Activated T-cell treated with anti-CD3 and anti-CD28 coated beads, Interleukin-2, amount 50 U/mL, for 72 hours (primary cell): Measurements from ENCODE around the gene ZDHHC14. TPM values are rescaled to one million over a fixed set of nuclear protein-coding genes. Genes with fewer than 3 reads are reported as not detected.

ENCODE experiments used
- ATAC-seq, 2 donors: fragments of 150-1000 bp; cut with Tn5 transposase; replicated peaks in 1 of 2; 2 replicates each; pipeline ENCODE4 v1.10.0; 2021; ENCODE audit warnings: moderate library complexity in 2 of 2, mild to moderate bottlenecking in 1 of 2
- DNase-seq, 2 donors: peaks; one replicate each; pipeline ENCODE4 v3.0.0; 2021 to 2022; ENCODE audit warnings: mixed read lengths in 1 of 2
- H3K27ac Mint-ChIP-seq: one replicate; pipeline ENCODE4 v1.8.0; 2022; ENCODE audit warnings: mild to moderate bottlenecking, moderate library complexity, mixed read lengths
- H3K27me3 Mint-ChIP-seq: one replicate; pipeline ENCODE4 v1.8.0; 2022; ENCODE audit warnings: low read depth, mixed read lengths
- H3K36me3 Mint-ChIP-seq, 2 donors: one replicate each; pipeline ENCODE4 v1.8.0; 2022; ENCODE audit warnings: mixed read lengths in 2 of 2, mild to moderate bottlenecking in 1 of 2; ENCODE audit not compliant: insufficient read depth in 2 of 2
- H3K4me1 Mint-ChIP-seq: one replicate; pipeline ENCODE4 v1.8.0; 2022; ENCODE audit warnings: low read depth, mixed read lengths
- H3K4me3 Mint-ChIP-seq, 2 donors: one replicate each; pipeline ENCODE4 v1.8.0; 2022; ENCODE audit warnings: mild to moderate bottlenecking in 2 of 2, mixed read lengths in 2 of 2, moderate library complexity in 2 of 2
- H3K9me3 Mint-ChIP-seq, 2 donors: one replicate each; pipeline ENCODE4 v1.8.0; 2022; ENCODE audit warnings: mixed read lengths in 2 of 2
- total RNA-seq, 2 donors: library from RNA; stranded (reverse); gene quantifications; one replicate each; pipeline ENCODE4 v1.2.3, GENCODE V29; 2022

ZDHHC14 gene
- total RNA-seq, 2 donors from 2014 or later: 10.3 to 15.4 TPM

GRCh38 chr6:157625111-157625510 is 244.1 kb downstream of the ZDHHC14 start:
- no peak overlapping the region for H3K27ac Mint-ChIP-seq
- DNase-seq (no peak), ATAC-seq (no peak)
- H3K4me1 Mint-ChIP-seq: no peaks in the 10 kb centered on the region
- no peaks in the 10 kb centered on the region for H3K27me3 Mint-ChIP-seq
- H3K9me3 Mint-ChIP-seq: peaks cover 6 to 7% of the 10 kb centered on the region in 2 donors
- no peak overlapping the region for H3K4me3 Mint-ChIP-seq
- peaks cover 2 to 4% of the 10 kb centered on the region in 2 donors for H3K36me3 Mint-ChIP-seq

GRCh38 chr6:157625764-157626163 is 244.8 kb downstream of the ZDHHC14 start:
- DNase-seq (no peak), ATAC-seq (no peak)
- no peaks in the 10 kb centered on the region for H3K4me1 Mint-ChIP-seq
- peaks cover 2 to 4% of the 10 kb centered on the region in 2 donors for H3K36me3 Mint-ChIP-seq
- H3K27ac Mint-ChIP-seq: no peak overlapping the region
- no peaks in the 10 kb centered on the region for H3K27me3 Mint-ChIP-seq
- H3K4me3 Mint-ChIP-seq: no peak overlapping the region
- peaks cover 6 to 7% of the 10 kb centered on the region in 2 donors for H3K9me3 Mint-ChIP-seq

GRCh38 chr6:157627195-157627966 is 246.4 kb downstream of the ZDHHC14 start:
- H3K4me1 Mint-ChIP-seq: no peaks in the 10 kb centered on the region
- no peaks in the 10 kb centered on the region for H3K27me3 Mint-ChIP-seq
- H3K27ac Mint-ChIP-seq: no peak overlapping the region
- ATAC-seq (no peak), DNase-seq (no peak)
- no peak overlapping the region for H3K4me3 Mint-ChIP-seq
- H3K36me3 Mint-ChIP-seq: peaks cover 2 to 4% of the 10 kb centered on the region in 2 donors
- peaks cover 6 to 7% of the 10 kb centered on the region in 2 donors for H3K9me3 Mint-ChIP-seq

- Mint-ChIP-seq H3K27me3 (no peaks in the 10 kb centered on the region), H3K9me3 (no peaks in the 10 kb centered on the region), H3K36me3 (no peaks in the 10 kb centered on the region), H3K4me3 (no peak overlapping the region), H3K27ac (no peak overlapping the region), H3K4me1 (no peaks in the 10 kb centered on the region)
- DNase-seq: no peak
- ATAC-seq: no peak
These were observed 247.5 kb downstream of the ZDHHC14 start for GRCh38 chr6:157628463-157628862.

GRCh38 chr6:157629220-157629619 is 248.2 kb downstream of the ZDHHC14 start:
- DNase-seq (no peak), ATAC-seq (no peak)
- Mint-ChIP-seq H3K4me3 (no peak overlapping the region), H3K27me3 (no peaks in the 10 kb centered on the region), H3K9me3 (no peaks in the 10 kb centered on the region), H3K36me3 (no peaks in the 10 kb centered on the region), H3K27ac (no peak overlapping the region), H3K4me1 (no peaks in the 10 kb centered on the region)

- no peaks in the 10 kb centered on the region for H3K4me1 Mint-ChIP-seq
- H3K4me3 Mint-ChIP-seq: no peak overlapping the region
- H3K27ac Mint-ChIP-seq: no peak overlapping the region
These were observed 249.6 kb downstream of the ZDHHC14 start for GRCh38 chr6:157630463-157631080.

GRCh38 chr6:157631412-157631811 is 250.4 kb downstream of the ZDHHC14 start:
- ATAC-seq (no peak), DNase-seq (no peak)
- Mint-ChIP-seq H3K4me1 (no peaks in the 10 kb centered on the region), H3K36me3 (no peaks in the 10 kb centered on the region), H3K27me3 (no peaks in the 10 kb centered on the region), H3K27ac (no peak overlapping the region), H3K4me3 (no peak overlapping the region), H3K9me3 (no peaks in the 10 kb centered on the region)

More at GRCh38 chr6:157630463-157631080, 249.6 kb downstream of the ZDHHC14 start:
- DNase-seq (no peak), ATAC-seq (no peak)
- no peaks in the 10 kb centered on the region for H3K27me3 Mint-ChIP-seq
- no peaks in the 10 kb centered on the region for H3K36me3 Mint-ChIP-seq
- H3K9me3 Mint-ChIP-seq: no peaks in the 10 kb centered on the region

GRCh38 chr6:157631838-157632614 is 251.0 kb downstream of the ZDHHC14 start:
- Mint-ChIP-seq H3K27ac (no peak overlapping the region), H3K4me3 (no peak overlapping the region), H3K4me1 (no peaks in the 10 kb centered on the region), H3K9me3 (no peaks in the 10 kb centered on the region), H3K27me3 (no peaks in the 10 kb centered on the region), H3K36me3 (no peaks in the 10 kb centered on the region)
- DNase-seq: no peak
- no peak for ATAC-seq

GRCh38 chr6:157632821-157633220 is 251.8 kb downstream of the ZDHHC14 start:
- Mint-ChIP-seq H3K4me3 (no peak overlapping the region), H3K4me1 (no peaks in the 10 kb centered on the region), H3K9me3 (no peaks in the 10 kb centered on the region), H3K36me3 (no peaks in the 10 kb centered on the region), H3K27me3 (no peaks in the 10 kb centered on the region), H3K27ac (no peak overlapping the region)
- DNase-seq (no peak), ATAC-seq (no peak)

GRCh38 chr6:157634546-157634945 is 253.6 kb downstream of the ZDHHC14 start:
- Mint-ChIP-seq H3K36me3 (no peaks in the 10 kb centered on the region), H3K27ac (no peak overlapping the region), H3K9me3 (no peaks in the 10 kb centered on the region), H3K4me1 (peaks cover 9% of the 10 kb centered on the region), H3K27me3 (no peaks in the 10 kb centered on the region), H3K4me3 (no peak overlapping the region)
- DNase-seq (no peak), ATAC-seq (no peak)

GRCh38 chr6:157635388-157636244 is 254.6 kb downstream of the ZDHHC14 start:
- H3K36me3 Mint-ChIP-seq: no peaks in the 10 kb centered on the region
- no peaks in the 10 kb centered on the region for H3K9me3 Mint-ChIP-seq
- H3K27ac Mint-ChIP-seq: no peak overlapping the region
- H3K4me1 Mint-ChIP-seq: peaks cover 14% of the 10 kb centered on the region
- no peak for DNase-seq
- ATAC-seq: no peak
- H3K4me3 Mint-ChIP-seq: no peak overlapping the region
- no peaks in the 10 kb centered on the region for H3K27me3 Mint-ChIP-seq

- no peak for ATAC-seq
- Mint-ChIP-seq H3K4me3 (no peak overlapping the region), H3K4me1 (peaks cover 14% of the 10 kb centered on the region), H3K27me3 (no peaks in the 10 kb centered on the region), H3K36me3 (no peaks in the 10 kb centered on the region), H3K9me3 (no peaks in the 10 kb centered on the region), H3K27ac (no peak overlapping the region)
- no peak for DNase-seq
These were observed 256.5 kb downstream of the ZDHHC14 start for GRCh38 chr6:157637516-157637915.
